MM.1S (cell line): ENCODE results near the gene PPP5C.

Experiments
- DNase-seq: peaks from one replicate; pipeline ENCODE4 v3.0.0-alpha.2; 2015
- H2AFZ ChIP-seq: fragments of 300-600 bp; sonication (generic); 2 replicates; pipeline ENCODE4 v1.6.0; 2016; ENCODE audit warnings: antibody characterized with exemption, low read length
- H3F3A ChIP-seq: fragments of 300-600 bp; sonication (generic); 2 replicates; pipeline ENCODE4 v1.6.1; 2016; ENCODE audit warnings: mild to moderate bottlenecking, antibody characterized with exemption, low read length, moderate library complexity, mixed read lengths; ENCODE audit not compliant: insufficient read depth
- H3K27ac ChIP-seq: fragments of 300-600 bp; sonication (generic); 2 replicates; pipeline ENCODE4 v1.5.1; 2016; ENCODE audit warnings: mild to moderate bottlenecking, low read length
- H3K27me3 ChIP-seq: fragments of 300-600 bp; sonication (generic); replicated peaks from 2 replicates; pipeline ENCODE4 v1.6.0; 2016; ENCODE audit warnings: low read length; ENCODE audit not compliant: insufficient read depth
- H3K36me3 ChIP-seq: fragments of 300-600 bp; sonication (generic); replicated peaks from 2 replicates; pipeline ENCODE4 v1.6.1; 2016; ENCODE audit warnings: mild to moderate bottlenecking, low read length, mixed read lengths; ENCODE audit not compliant: insufficient read depth
- H3K4me1 ChIP-seq: fragments of 300-600 bp; sonication (generic); 2 replicates; pipeline ENCODE4 v1.6.1; 2016; ENCODE audit warnings: low read length, mixed read lengths
- H3K4me2 ChIP-seq: fragments of 300-600 bp; sonication (generic); 2 replicates; pipeline ENCODE4 v1.6.0; 2016; ENCODE audit warnings: low read depth, low read length
- H3K4me3 ChIP-seq: fragments of 300-600 bp; sonication (generic); 2 replicates; pipeline ENCODE4 v1.5.1; 2016; ENCODE audit warnings: low read length, mixed read lengths
- H3K79me2 ChIP-seq: fragments of 300-600 bp; sonication (generic); 2 replicates; pipeline ENCODE4 v1.6.1; 2016; ENCODE audit warnings: mixed run types, low read length, mixed read lengths
- H3K9ac ChIP-seq: fragments of 300-600 bp; sonication (generic); 2 replicates; pipeline ENCODE4 v1.6.1; 2016; ENCODE audit warnings: low read length, mixed read lengths
- H3K9me2 ChIP-seq: fragments of 300-600 bp; sonication (generic); replicated peaks from 2 replicates; pipeline ENCODE4 v1.6.1; 2016; ENCODE audit warnings: mild to moderate bottlenecking, low read length, mixed read lengths; ENCODE audit not compliant: insufficient read depth
- H3K9me3 ChIP-seq: fragments of 300-600 bp; sonication (generic); replicated peaks from 2 replicates; pipeline ENCODE4 v1.6.1; 2016; ENCODE audit warnings: mild to moderate bottlenecking, low read length, mixed read lengths; ENCODE audit not compliant: insufficient read depth
- H4K20me1 ChIP-seq: fragments of 300-600 bp; sonication (generic); 2 replicates; pipeline ENCODE4 v1.6.1; 2016; ENCODE audit warnings: mild to moderate bottlenecking, low read length, moderate library complexity, mixed read lengths; ENCODE audit not compliant: insufficient read depth
- EZH2 ChIP-seq: fragments of 300-600 bp; sonication (generic); optimal IDR thresholded peaks from 2 replicates; pipeline ENCODE3; 2017; ENCODE audit warnings: low read depth, mild to moderate bottlenecking, antibody characterized with exemption, low read length, mixed read lengths
- EZH2phosphoT487 ChIP-seq: fragments of 300-600 bp; sonication (generic); IDR thresholded peaks from 2 replicates; pipeline ENCODE4 v1.6.1; 2018; ENCODE audit warnings: antibody characterized with exemption, low read length
- TF ChIP-seq, protein P1 (sequence below): fragments of 300-600 bp; sonication (generic); IDR thresholded peaks from 2 replicates; pipeline ENCODE4 v1.5.1; 2016; ENCODE audit warnings: antibody characterized with exemption, low read length, mixed read lengths

The PPP5C gene

GRCh38 chr19:46340051-46340659 lies 6.7 kb upstream of the PPP5C start:
- Histone ChIP-seq H3F3A (no peaks in the 10 kb centered on the region), H4K20me1 (no peaks in the 10 kb centered on the region), H3K9me2 (no peaks in the 10 kb centered on the region), H3K4me1 (no peaks in the 10 kb centered on the region), H3K79me2 (no peaks in the 10 kb centered on the region), H3K9me3 (no peaks in the 10 kb centered on the region), H3K27me3 (peaks cover 67% of the 10 kb centered on the region), H3K9ac (no peak overlapping the region), H2AFZ (no peak overlapping the region), H3K27ac (no peak overlapping the region), H3K4me2 (no peak overlapping the region), H3K4me3 (no peak overlapping the region), H3K36me3 (no peaks in the 10 kb centered on the region)
- no peak for DNase-seq
- TF ChIP-seq, protein P1, sequence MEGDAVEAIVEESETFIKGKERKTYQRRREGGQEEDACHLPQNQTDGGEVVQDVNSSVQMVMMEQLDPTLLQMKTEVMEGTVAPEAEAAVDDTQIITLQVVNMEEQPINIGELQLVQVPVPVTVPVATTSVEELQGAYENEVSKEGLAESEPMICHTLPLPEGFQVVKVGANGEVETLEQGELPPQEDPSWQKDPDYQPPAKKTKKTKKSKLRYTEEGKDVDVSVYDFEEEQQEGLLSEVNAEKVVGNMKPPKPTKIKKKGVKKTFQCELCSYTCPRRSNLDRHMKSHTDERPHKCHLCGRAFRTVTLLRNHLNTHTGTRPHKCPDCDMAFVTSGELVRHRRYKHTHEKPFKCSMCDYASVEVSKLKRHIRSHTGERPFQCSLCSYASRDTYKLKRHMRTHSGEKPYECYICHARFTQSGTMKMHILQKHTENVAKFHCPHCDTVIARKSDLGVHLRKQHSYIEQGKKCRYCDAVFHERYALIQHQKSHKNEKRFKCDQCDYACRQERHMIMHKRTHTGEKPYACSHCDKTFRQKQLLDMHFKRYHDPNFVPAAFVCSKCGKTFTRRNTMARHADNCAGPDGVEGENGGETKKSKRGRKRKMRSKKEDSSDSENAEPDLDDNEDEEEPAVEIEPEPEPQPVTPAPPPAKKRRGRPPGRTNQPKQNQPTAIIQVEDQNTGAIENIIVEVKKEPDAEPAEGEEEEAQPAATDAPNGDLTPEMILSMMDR = no peak
- no peak for TF ChIP-seq EZH2
- TF ChIP-seq EZH2phosphoT487 = no peak

GRCh38 chr19:46341937-46342336 lies 5.0 kb upstream of the PPP5C start:
- Histone ChIP-seq H4K20me1 (no peaks in the 10 kb centered on the region), H3F3A (no peaks in the 10 kb centered on the region), H3K4me2 (no peak overlapping the region), H3K27me3 (peaks cover 65% of the 10 kb centered on the region), H3K4me1 (no peaks in the 10 kb centered on the region), H2AFZ (no peak overlapping the region), H3K9me3 (no peaks in the 10 kb centered on the region), H3K79me2 (peaks cover under 1% of the 10 kb centered on the region), H3K9me2 (no peaks in the 10 kb centered on the region), H3K27ac (no peak overlapping the region), H3K9ac (no peak overlapping the region), H3K4me3 (no peak overlapping the region), H3K36me3 (no peaks in the 10 kb centered on the region)
- TF ChIP-seq, protein P1 = no peak
- TF ChIP-seq EZH2 (no peak), EZH2phosphoT487 (no peak)
- DNase-seq = no peak

GRCh38 chr19:46344363-46344762 lies 2.5 kb upstream of the PPP5C start:
- H3K27ac ChIP-seq = no peak overlapping the region

More at GRCh38 chr19:46344363-46344762, 2.5 kb upstream of the PPP5C start:
- H3K9me3 ChIP-seq = no peaks in the 10 kb centered on the region
- no peak for DNase-seq
- H4K20me1 ChIP-seq = no peaks in the 10 kb centered on the region
- peaks cover 25% of the 10 kb centered on the region for H3K79me2 ChIP-seq
- H3K9ac ChIP-seq = no peak overlapping the region
- no peak overlapping the region for H2AFZ ChIP-seq
- 0 out of 2 replicates have a peak, but pooled peaks cover 2% of the 10 kb centered on the region for H3F3A ChIP-seq
- H3K36me3 ChIP-seq = no peaks in the 10 kb centered on the region
- no peak overlapping the region for H3K4me3 ChIP-seq
- H3K4me1 ChIP-seq = peaks cover 17% of the 10 kb centered on the region
- H3K9me2 ChIP-seq = no peaks in the 10 kb centered on the region
- no peak overlapping the region for H3K4me2 ChIP-seq
- H3K27me3 ChIP-seq = peaks cover 42% of the 10 kb centered on the region
- TF ChIP-seq EZH2 = no peak
- no peak for TF ChIP-seq EZH2phosphoT487
- TF ChIP-seq, protein P1 = no peak
